GM18909 (cell line): ENCODE data around the gene ANKZF1.

Source experiments
- ATAC-seq: cut with Tn5 transposase; IDR thresholded peaks from one replicate; pipeline ENCODE4 v1.9.1; 2021; ENCODE audit warnings: mild to moderate bottlenecking; ENCODE audit not compliant: unreplicated experiment, poor library complexity

The ANKZF1 gene

DNA sequence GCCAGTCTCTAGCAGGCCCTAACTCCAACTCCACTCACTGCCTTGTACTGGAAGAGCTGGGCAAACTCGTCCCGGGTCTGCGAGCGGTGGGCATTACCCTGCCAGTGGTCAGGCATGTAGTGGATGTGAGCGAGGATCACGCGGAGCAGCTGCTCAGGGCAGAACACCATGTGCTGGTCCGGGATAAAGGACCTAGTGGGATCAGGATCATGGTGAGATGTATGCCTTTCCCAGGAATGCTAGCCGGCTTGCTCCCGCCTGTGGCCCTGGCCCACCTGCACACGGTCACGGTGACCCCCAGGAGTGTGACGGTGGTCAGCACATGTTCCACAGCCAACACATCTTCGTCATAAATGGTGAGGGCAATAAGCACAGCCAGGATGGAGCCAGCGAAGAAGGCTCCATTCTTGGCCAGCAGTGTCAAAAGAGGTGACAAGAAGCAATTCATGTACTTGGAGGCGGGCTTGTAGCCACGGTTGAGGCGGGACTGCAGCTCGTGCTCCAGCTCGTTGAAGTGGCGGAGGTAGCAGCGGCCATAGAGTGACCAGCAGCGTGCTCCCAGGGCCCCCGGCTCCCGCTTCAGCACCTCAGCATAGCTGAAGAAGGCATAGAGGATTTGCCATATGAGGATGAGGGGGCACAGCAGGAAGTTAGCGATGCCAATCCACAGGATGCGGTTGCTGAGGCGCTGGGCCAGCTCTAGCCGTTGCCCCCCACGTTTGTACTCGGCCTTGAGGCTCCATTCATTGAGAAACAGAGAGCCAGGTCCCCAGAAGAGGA, 5.6 kb upstream of the ANKZF1 start:
- ATAC-seq: no peak

GRCh38 chr2:219225350-219225749, 4.3 kb upstream of the ANKZF1 start:
- no peak for ATAC-seq

DNA sequence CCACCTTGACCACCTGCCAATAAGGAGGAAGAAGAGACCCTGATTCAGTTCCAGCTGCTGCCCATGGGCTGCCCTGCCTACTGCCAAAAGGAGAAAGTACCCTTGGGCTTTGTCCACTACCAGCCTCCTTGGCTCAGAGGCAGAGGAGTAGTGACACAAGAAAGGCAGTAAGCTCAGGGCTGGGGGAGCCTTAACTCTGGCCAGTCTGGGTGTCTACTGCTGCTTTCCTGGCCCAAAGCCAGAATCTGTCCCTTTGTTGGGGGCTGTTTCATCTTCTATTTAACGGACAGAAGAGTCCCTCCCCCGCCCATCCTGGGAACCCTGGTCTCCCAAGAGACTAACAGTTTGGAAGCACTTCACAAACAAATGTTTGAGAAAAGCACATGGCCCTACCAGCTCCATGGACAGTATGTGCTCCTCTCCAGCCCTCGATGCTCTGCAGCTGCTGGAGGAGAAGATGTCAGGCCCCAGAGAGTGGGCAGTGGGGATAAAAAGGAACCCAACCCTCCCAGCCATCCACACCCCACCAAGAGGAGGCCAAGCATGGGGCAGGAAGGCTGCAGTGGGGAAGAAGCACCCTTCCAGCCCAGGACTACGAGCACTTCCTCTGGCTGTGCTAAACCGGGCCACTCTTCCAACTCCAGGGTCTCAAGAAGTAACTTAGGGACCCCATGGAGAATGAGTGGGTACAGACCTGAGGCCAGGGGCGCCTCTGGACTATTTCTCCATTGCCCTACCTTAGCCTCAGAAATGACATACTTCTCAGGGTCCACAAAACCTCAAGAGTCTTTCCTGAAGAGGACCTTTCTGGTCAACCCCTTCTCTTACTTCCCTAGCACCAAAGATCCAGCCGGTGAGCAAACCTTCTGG, 1.3 kb upstream of the ANKZF1 start:
- ATAC-seq: no peak

DNA sequence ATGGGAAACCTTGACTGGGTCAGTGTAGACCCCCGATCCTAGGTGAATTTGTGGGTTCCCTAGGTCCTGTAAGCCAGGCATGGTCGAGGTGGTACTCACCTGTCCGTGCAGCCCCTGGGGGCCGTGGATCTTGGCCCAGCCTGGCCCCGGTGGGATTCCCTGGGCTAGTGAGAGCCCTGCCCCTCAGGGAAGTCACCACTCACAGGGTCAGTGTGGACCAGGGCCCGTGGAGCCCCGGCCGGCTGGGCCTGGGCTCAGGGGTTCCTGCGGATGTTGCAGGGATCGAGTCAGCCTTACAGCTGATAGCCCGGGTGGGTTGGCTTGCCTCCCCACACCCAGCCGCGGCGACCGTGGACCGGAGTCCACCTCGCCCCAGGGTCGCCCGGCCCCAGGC, 698 bp upstream of the ANKZF1 start:
- no peak for ATAC-seq

GRCh38 chr2:219230059-219230540, 494 bp downstream of the ANKZF1 start:
- peak; percentile 19 for ATAC-seq

DNA sequence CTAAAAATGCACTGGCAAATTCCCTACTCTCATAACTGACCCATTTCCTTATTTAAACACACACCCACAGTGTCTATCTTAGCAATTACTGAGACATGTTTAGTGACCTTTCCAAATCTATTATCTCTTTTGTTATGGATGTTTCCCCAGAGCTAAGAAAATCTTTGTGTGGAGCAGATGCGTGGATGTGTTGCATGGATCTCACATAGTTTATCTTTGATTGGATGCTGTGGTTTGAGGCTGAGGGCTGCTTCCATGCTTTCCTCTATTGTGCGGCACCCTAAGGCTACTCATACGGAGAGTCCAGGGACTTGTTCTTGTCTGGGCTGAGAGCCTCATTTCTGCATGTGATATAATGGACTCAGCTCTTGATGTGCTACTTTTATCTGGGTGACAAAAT, 4.7 kb downstream of the ANKZF1 start:
- no peak for ATAC-seq

DNA sequence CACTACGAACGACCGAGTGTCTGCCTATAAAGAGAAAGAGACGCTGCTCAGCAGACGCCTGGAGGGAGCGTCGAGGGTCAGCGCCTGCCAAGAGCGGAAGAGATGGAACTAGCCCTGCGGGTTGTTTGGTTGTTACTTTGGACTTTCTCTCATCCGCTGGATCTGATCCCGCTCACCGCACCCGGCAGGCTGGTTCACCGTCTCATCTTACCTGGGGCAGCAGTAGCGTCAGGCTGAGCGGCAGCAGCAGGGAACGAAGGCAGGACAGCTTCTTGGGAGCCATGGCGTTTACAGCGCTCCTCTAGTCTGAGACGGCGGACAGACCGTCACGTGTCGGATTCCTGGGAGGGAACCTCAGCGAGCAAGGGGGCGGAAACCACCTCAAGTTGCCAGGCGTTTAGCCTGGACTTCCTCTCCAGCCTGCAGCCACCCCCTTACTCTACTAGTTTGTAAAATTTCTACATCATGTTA, 13.7 kb downstream of the ANKZF1 start:
- no peak for ATAC-seq

GRCh38 chr2:219244789-219245147, 15.2 kb downstream of the ANKZF1 start:
- no peak for ATAC-seq

GRCh38 chr2:219245148-219245898, 15.7 kb downstream of the ANKZF1 start, which contains the start of the genes GLB1L and STK16:
Gene GLB1L (minus strand): TSS chr2:219245444. CDS start chr2:219243573, 1,871 bp downstream.
Gene STK16 (plus strand): TSS chr2:219245479. CDS start chr2:219246000, 521 bp downstream.
- peak; percentile 66 for ATAC-seq

GRCh38 chr2:219245899-219246230, 16.3 kb downstream of the ANKZF1 start:
- ATAC-seq: no peak

GRCh38 chr2:219246559-219246958, 17.0 kb downstream of the ANKZF1 start:
- no peak for ATAC-seq

GRCh38 chr2:219247678-219248642, 18.4 kb downstream of the ANKZF1 start:
- ATAC-seq: peak; percentile 26

DNA sequence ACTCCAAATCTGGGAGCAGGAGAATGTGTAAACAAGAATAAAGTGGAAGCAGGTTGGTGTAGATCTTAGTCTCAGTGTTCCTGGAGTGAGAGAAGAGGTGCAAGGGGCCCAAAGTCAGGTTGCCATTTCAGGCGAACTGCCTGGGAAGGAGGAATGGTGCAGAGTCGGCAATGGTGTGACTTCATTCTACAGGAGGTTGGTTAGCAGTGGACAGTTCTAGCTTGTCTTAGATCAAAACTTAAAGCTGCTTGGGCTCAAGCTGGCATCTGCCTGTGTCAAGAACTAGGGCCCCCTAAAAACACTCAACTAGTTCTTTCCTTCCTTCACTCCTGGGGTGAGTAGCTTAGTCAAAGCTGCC, 19.2 kb downstream of the ANKZF1 start:
- ATAC-seq: no peak

DNA sequence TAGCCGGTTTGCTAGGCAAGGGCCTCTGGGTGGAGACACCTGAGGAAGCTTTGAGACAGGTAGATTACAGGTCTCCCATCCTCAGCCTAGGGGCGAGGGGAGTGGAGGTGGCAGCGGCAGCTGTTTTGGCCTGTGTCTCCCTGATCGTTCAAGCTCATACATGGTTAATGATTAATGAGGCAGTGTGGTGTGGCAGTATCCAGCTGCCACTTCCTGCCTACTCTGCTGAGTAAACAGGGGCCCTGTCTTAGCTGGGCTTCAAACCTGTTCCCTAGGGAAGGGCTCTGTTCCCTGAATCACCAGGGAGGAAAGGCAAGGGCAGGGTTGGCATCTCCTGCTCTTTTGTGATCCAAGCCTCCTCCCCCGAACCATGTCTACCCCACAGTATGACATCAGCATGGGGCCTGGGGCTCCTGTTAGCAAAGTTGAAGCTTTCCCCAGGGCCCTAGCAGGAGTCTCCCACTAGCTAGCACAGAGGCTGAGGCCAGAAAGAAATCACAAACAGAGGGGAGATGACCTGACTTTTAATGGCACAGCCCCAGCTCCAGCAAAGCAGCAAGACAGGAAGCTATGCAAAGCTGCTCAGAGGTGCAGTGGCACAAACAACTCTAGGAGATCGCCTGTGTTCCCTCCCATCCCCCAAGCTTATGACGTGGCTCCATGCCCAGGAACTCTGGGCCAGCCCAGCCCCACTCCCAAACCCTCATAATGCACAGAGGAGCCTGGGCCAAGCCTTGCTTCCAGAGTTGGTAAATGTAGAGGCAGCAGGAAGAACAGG, 19.8 kb downstream of the ANKZF1 start:
- peak; percentile 48 for ATAC-seq

DNA sequence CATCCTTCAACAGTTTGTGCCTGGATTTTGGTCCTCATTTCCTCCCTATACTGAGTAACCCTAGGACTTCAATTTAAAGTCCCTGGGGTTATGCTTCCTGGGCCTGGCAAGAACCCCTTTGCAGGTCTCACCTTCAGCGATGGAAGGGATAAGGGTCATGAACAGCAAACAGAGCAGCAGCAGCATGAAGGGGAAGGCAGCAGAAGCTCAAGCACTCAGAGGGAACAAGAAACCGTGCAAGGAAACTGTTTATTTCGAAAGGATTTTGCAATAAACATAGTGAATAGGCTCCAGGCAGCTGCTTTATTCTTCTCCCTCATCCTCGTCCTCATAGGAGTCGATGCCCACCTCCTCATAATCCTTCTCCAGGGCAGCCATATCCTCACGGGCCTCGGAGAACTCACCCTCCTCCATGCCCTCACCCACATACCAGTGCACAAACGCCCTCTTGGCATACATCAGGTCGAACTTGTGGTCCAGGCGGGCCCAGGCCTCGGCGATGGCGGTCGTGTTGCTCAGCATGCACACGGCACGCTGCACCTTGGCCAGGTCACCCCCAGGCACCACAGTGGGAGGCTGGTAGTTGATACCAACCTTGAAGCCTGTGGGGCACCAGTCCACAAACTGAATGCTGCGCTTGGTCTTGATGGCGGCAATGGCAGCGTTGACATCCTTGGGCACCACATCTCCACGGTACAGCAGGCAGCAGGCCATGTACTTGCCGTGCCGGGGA, 20.6 kb downstream of the ANKZF1 start:
- no peak for ATAC-seq

DNA sequence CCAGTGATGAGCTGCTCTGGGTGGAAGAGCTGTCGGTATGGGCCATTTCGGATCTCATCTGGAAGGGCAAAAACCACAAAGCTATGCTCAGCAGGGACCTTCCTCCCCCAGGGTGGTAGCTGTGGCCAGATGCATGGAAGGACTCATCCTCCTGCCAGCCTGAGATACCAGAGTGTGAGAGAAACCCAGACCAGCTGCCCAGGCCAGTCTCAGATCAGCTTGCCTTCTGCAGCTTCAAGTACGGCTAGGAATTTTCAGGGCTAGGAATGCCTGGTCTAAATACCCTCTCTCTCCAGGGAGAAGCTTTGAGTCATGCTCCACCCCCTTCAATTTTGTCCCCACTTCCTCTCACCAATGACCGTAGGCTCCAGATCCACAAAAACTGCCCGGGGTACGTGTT, 22.1 kb downstream of the ANKZF1 start:
- ATAC-seq: no peak

- ATAC-seq: no peak
Observed at GRCh38 chr2:219252084-219252483, 22.5 kb downstream of the ANKZF1 start.

DNA sequence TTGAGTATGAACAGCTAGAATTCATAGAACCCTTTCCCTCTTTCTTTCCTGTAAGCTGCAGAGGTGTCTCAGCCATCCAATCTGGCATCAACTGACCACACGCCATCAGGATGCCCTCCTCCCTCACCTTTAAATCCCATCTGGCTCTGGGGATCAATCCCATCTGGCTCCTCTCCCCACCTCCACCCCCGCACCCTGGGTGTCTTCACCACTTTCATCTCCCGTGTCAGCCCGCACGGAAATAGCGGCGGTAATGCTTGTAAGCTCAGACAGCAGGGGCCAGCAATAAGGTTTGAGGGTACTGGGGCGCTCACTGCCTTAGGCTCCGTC, 22.9 kb downstream of the ANKZF1 start:
- ATAC-seq: no peak
